Measurements from ENCODE around the gene TMEM269.

DNA sequence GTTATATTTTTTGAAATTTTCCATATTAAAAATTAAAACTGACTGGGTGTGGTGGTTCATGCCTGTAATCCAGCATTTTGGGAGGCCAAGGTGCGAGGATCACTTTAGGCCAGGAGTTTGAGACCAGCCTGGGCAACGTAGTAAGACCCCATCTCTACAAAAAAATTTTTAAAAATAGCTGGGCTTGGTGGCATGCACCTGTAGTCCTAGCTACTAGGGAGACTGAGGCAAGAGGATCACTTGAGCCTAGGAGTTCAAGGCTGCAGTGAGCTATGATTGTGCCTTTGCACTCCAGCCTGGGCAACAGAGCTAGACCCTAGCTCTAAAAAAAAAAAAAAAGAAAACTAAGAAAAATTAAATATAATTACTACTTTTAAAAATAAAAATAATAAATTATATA is 36.9 kb downstream of the TMEM269 start:
- TF ChIP-seq, protein P1, sequence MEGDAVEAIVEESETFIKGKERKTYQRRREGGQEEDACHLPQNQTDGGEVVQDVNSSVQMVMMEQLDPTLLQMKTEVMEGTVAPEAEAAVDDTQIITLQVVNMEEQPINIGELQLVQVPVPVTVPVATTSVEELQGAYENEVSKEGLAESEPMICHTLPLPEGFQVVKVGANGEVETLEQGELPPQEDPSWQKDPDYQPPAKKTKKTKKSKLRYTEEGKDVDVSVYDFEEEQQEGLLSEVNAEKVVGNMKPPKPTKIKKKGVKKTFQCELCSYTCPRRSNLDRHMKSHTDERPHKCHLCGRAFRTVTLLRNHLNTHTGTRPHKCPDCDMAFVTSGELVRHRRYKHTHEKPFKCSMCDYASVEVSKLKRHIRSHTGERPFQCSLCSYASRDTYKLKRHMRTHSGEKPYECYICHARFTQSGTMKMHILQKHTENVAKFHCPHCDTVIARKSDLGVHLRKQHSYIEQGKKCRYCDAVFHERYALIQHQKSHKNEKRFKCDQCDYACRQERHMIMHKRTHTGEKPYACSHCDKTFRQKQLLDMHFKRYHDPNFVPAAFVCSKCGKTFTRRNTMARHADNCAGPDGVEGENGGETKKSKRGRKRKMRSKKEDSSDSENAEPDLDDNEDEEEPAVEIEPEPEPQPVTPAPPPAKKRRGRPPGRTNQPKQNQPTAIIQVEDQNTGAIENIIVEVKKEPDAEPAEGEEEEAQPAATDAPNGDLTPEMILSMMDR (IDR thresholded peaks at IDR 0.05), result no peak
- no peak for TF ChIP-seq POLR2A (IDR thresholded peaks at IDR 0.05)
- no peak for TF ChIP-seq EP300 (IDR thresholded peaks at IDR 0.05)
- no peak for TF ChIP-seq POLR2AphosphoS5 (IDR thresholded peaks at IDR 0.05)
